GM19455 (cell line): ENCODE data around the gene MET.
"Not testable (repeated sequence)": the region's sequence is repeated elsewhere in the genome, so short reads cannot be mapped to it uniquely, and the experiment has no call there.

ENCODE experiments used
- ATAC-seq: cut with Tn5 transposase; IDR thresholded peaks from one replicate; pipeline ENCODE4 v1.9.1; 2021; ENCODE audit not compliant: unreplicated experiment

Gene MET

GRCh38 chr7:116697761-116698160 is 25.8 kb downstream of the MET start:
- no peak for ATAC-seq

GRCh38 chr7:116698396-116698795 is 26.4 kb downstream of the MET start:
- no peak for ATAC-seq

- ATAC-seq, result no peak
These were observed 27.1 kb downstream of the MET start for GRCh38 chr7:116698930-116699721.

- ATAC-seq, result no peak
These were observed 27.7 kb downstream of the MET start for GRCh38 chr7:116699722-116700120.

- ATAC-seq, result no peak
These were observed 30.2 kb downstream of the MET start for GRCh38 chr7:116702046-116702785.

GRCh38 chr7:116704650-116705228 is 32.7 kb downstream of the MET start:
- ATAC-seq, result no peak

- no peak for ATAC-seq
These were observed 33.4 kb downstream of the MET start for GRCh38 chr7:116705419-116705818.

- ATAC-seq, result no peak
These were observed 34.7 kb downstream of the MET start for GRCh38 chr7:116706668-116707126.

- no peak for ATAC-seq
These were observed 35.3 kb downstream of the MET start for GRCh38 chr7:116707289-116707688.

GRCh38 chr7:116708248-116708647 is 36.3 kb downstream of the MET start:
- ATAC-seq, result no peak

GRCh38 chr7:116708861-116709260 is 36.9 kb downstream of the MET start:
- ATAC-seq, result no peak

- no peak for ATAC-seq
These were observed 37.3 kb downstream of the MET start for GRCh38 chr7:116709336-116709735.

GRCh38 chr7:116710764-116711452 is 38.9 kb downstream of the MET start:
- no peak for ATAC-seq

- no peak for ATAC-seq
These were observed 39.8 kb downstream of the MET start for GRCh38 chr7:116711790-116712189.

GRCh38 chr7:116713500-116713899 is 41.5 kb downstream of the MET start:
- ATAC-seq, result no peak

GRCh38 chr7:116713918-116714317 is 41.9 kb downstream of the MET start:
- no peak for ATAC-seq

- no peak for ATAC-seq
These were observed 43.1 kb downstream of the MET start for GRCh38 chr7:116715077-116715476.

- no peak for ATAC-seq
These were observed 45.1 kb downstream of the MET start for GRCh38 chr7:116717137-116717536.

GRCh38 chr7:116723959-116724529 is 52.0 kb downstream of the MET start:
- not testable (repeated sequence) for ATAC-seq

GRCh38 chr7:116724560-116725231 is 52.7 kb downstream of the MET start:
- ATAC-seq, result no peak
